Caki2 (cell line): ENCODE data around the gene SLC35E1. TPM values are rescaled to one million over a fixed set of nuclear protein-coding genes. Genes with fewer than 3 reads are reported as not detected.

ENCODE experiments used
- DNase-seq: peaks from one replicate; pipeline ENCODE4 v3.0.0-alpha.2; 2015; ENCODE audit warnings: low read depth
- in situ Hi-C: cut with HindIII; loops from 2 replicates; pipeline ENCODE4 v1.10.0; 2016; ENCODE audit warnings: low sequenced_read_pairs, low pct_unique_long_range_greater_than_20kb, mixed read lengths
- total RNA-seq: library from RNA; depleted of rRNA; stranded (reverse); fragments of >200 nt; shearing (Covaris generic); gene quantifications from 2 replicates; pipeline ENCODE4 v1.2.3, GENCODE V29; 2014; ENCODE audit warnings: low replicate concordance

Gene SLC35E1
- total RNA-seq, 1 experiment from 2014 or later = 28.4 TPM

DNA sequence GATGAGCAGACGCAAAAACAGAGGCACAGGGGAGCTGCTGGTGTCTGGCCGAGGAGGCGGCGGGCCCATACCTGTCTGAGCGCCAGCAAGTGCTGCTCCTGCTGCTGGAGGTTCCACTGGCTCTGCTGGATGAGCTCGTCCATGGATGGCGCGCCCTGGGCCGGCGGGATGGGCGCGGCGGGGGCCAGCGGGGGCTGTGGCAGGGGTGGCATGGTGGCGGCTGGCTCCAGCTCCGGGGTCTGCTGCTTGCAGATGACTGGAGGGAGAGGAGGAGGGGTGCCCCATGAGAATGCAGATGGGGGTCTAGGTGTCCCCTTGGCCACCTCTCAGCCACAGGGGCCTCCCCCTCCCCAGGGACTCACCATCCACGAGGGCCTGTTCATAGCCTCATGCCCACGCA is 36.8 kb downstream of the SLC35E1 start:
- DNase-seq = no peak
- in situ Hi-C loops = no loop called here

DNA sequence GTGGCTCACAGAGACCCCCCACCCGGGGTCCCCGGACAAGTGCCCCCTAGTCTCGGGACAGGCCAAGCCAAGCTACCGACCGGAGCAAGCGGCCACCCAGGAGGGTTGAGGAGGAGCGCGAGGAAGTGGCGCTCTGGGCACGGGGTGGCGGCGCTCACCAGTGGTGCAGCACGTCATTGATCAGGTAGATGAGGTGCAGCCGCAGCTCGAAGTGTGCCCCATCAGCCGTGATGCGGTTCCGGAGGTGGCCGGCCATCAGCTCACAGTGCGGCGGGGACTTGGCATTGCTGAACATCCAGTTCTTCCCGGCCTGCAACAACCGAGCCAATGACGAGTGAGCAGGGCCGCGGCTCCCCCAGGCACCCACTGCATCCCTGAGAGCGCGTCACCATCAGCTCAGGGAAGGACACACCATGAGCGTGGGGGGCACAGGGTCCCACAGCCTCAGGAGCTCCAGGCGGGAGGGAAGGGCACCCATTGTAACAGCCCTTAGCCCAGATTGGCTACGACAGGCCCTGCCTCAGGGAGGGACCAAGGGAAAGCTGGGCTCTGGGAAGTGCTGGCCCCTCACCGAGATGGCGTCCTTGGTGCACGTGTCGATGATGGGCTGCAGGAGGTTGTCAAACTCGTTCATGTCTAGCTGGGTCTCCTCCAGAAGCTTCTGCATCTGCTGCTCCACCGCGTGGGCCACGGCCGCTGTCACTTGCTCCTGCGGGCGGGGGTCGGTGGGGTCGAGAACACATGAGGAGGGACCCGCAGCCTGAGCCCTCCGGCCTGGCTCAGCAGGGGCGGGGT is 39.6 kb downstream of the SLC35E1 start:
- no peak for DNase-seq
- in situ Hi-C loops = no loop called here

DNA sequence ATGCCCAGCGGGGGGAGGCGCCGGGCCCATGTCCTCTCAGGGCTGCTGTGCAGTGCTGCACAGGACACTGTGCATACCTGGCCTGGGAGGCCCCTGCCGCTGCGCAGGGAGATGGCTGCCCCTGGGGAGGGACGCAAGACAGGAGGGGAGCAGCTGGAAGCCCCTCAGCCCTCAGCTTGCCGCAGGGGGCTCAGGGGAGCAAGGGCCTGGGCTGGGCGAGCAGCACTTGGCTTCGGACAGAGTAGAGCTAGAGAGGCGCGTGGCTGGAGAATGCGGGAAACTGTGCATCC is 40.9 kb downstream of the SLC35E1 start:
- no peak for DNase-seq
- in situ Hi-C loops = no loop called here

DNA sequence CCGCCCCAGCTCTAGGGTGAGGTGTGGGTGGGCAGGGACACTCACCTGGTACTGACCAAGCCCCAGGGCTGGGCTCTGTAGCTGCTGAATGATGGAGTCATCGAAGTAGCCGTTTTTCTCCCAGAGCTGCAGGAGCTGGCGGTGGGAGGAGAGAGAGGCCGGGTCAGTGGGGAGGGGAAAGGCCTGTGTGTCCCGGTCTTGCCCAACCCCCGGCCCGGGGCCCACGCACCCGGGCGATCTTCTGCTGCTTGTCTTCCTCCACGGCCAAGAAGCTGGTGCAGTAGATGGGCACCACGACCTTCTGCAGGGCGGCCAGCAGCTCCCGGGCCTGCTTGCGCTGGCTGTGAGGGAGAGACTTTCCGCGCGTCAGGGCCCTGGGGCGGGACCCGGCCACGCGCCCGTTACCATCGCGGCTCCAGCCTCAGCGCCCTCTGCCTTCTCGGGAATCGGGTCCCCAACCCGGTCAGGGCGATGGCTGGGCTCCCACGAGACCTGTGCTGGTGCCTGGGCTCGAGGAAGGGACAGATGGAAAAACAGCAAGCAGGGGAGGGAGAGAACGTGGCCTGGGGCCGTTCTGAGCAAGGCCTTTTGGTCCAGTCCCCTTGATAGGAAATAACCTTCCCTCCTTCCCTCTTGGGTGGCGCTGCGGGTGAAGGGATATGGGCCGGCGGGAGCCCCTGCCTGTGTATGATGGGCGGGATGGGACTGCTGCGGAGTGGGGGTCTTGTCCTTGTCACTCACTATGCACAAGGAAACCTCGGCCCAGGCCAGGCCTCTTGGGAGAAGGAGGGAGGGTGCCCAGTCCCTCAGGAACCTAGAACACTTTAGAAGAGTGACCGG is 41.5 kb downstream of the SLC35E1 start:
- no peak for DNase-seq
- in situ Hi-C loops = no loop called here

DNA sequence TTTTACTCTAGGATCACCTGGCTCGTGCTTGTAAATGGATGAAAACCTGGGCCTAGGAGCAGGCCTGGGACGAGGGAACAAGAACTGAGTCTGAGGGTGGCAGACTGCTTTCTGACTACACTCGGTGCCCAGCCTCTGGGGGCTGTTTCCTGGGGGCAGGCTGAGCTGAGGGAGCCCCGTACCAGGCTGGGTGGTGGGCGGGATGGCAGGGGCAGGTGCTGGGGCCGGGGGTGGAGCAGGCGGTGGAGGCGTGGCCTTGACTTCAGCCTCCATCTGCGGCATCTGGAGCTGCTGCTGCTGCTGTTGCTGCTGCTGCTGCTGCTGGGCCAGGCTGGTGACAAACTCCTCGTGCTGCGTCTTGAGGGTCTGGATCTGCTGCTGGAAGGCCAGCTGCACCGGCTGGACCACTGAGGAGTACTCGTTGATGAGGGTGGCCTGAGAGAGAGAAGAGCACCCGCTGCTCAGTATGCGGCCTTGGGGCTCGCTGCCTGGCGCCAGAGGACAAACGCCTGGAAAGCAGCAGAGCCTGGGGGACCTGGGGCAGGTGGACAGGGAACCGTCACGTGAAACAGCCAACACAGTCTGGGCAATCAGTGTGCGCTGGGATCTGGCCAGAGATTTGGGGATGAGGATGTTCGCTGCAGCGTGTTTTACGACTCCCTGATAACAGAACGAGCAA is 42.6 kb downstream of the SLC35E1 start:
- no peak for DNase-seq
- in situ Hi-C loops = no loop called here

DNA sequence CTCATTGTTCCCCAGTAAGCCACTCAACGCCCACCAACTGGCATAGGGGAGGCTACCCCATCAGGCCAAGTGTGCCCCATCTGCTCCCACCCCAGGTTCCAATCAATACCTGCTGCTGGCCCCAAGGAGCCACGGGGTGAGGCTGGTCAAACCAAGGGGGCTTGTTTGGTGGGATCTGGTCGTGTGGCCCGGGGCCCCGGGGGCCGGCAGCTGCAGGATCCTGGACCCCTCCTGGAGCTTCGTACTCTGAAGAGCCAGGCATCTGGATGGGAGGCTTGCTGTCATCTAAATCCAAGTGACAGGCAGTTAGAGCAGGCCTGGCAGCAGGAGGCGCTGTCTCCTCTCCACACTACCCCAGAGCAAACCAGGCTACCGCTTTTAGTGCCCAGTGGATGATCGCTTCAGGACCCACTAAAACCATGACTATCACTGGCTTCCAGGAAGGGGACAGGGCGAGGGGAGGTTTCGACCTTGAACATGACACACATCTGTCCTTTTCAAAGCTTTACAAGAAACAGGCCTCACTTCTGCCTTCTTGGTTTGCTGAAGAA is 44.2 kb downstream of the SLC35E1 start:
- no peak for DNase-seq
- in situ Hi-C loops = no loop called here

DNA sequence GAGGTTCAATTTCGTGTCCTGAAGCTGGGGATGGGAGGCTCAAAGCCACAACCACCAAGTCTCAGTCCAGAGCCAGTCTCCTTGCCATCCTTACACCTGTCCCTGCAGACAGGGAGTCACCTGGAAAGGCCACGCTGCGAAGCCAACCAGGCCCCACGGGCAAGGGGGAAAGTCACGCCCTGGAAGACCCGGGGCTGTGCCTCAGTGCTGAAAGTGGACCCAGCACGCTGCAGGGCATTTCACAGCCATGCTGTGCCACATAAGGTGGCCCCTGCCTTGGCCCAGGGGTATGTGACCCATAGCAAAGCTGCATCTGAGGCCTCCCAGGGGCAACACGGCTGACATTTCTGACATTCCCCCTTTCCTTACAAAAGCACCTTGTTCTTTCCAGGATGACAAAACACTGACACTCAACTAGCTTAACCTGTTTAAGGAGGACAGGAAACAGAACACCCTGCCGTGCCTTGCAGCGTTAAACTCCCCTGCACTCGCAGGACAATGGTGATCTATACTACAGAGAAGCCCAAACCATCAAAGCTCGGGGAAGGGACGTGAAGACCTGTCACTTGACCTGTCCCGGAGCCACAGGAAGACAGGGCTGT is 44.8 kb downstream of the SLC35E1 start:
- DNase-seq = no peak
- in situ Hi-C loops = no loop called here

DNA sequence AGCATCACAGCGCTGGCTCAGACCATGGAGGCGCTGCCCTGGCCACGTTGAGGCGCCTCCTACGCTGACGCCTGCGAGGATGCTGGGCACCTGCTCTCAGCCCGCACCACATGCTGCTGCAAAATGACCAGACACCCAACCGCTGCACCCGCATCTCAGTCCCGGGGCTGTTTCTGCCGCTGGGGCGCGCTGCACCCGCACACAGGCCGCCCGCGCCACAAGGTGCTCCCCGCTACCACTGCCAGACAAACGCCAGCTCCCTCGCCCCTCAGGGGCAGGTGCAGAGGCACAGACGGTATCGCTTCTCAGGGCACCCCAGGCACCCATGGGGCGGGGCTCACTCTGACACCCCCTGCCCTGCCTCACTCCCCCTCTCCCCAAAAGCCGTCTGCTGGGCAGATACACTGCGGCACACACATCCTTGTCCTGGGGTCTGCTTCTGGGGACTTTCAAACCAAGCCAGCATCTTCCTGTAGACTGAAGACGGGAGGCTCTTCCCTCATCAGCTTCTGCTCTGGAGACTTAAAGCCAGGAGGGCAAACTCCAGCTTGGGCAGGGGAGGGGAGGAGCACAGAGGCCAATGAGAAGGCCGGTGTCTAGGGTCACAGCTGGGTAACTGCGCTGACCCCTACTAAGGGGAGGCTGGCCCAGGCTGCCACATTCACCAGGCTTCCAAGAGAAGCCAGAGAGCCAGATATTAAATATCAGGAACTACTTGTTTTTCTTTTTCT is 46.3 kb downstream of the SLC35E1 start:
- no peak for DNase-seq
- in situ Hi-C loops = no loop called here

DNA sequence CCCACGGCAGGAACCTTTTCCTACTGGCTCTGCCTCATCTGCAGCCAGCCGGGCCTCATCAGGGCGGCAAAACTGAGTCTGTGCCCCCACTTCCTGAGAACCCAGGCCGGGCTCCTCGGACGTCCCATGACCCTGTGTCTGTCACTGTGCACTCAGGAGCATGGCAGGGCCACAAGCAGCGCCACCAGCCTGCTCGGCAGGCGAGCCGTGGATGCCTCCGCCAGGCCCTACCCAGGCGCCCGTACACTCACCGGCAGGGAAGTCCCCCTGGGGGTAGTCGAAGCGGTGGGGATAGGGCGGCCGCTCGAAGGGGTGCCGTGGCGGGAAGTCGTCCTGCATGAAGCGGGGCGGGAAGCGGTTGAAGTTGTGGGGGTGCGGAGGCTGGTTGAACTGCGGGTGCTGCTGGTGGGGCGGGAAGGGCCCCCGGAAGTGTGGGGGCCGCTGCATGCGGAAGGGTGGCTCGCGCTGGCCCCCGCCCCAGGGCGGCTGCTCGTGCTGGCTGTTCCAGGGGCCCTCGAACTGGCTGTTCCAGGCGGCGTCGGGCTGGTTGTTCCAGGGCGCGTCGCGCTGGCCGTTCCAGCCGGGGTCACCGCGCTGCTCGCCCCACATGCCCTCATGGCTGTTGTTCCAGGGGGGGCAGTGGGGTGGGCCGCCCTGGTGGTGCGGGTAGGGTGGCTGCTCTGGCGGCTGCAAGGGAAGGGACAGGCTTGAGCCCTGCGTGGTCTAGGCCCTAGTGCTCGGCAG is 47.1 kb downstream of the SLC35E1 start:
- in situ Hi-C loops = no loop called here
- no peak for DNase-seq

DNA sequence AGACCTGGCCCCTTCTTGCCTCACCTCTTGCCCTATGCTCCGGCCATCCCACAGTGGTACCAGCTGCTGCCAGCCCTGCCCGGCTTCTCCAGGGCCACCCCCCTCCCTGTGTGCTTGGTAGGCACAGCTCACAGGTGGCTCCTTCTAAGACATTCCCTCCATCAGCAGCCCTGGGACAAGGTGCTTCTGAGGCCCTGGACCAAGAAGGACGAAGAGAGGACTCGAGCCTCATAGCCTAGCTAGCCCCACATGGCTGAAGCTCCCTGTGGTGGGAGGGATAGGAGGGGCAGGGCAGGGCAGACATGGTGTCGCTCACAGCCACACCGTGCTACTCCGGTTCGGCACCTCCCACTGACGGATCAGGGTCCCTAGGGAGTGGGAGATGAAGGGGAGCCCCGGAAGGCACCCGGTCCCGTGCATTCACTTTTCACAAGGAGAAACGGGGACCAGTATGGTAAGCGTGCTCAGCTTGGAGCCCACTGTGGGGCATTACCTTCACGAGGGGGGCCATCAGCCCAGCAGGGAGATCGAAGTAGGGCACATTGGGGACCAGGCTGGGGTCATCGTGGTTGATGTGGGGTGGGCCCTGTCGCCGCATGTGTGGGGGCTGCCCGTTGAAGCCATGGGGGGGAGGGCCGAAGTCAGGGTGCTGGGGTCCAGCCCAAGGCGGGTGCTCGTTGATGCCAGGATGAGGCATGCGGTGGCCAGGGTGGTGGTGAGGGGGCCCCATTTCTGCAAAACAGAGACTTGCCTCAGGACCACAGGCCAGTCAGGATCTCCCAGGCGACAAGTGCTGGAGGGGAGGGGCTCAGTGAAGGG is 49.4 kb downstream of the SLC35E1 start:
- in situ Hi-C loops = no loop called here

DNA sequence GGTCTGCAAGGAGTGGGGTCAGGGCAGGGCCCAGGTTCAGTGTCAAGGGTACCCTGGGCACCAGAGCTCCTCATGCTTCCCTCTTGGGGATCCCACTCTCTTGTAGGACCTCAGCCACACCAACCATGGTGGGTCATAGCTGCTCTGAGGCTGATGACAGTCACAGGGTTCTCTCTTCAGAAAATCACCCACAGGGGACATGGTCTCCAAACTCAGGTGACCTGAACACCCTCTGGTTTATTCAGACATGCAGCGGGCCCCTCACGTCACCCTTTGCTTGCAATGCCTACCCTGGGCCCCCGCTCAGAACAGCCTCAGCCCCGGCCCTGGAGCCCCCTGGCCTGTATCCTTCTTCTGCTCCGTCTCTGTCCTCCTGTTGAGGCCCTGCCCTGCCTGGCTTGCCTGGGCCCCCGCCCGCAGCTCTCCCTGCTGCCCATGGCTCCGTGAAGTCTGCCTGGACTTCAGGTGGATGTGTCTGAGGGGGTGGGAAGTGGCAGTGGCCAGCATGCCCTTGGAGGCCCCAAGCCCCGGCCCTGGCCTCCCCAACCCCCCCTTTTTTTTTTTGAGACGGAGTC is 50.4 kb downstream of the SLC35E1 start:
- in situ Hi-C loops = no loop called here
- no peak for DNase-seq

More for the DNA sequence above, 49.4 kb downstream of the SLC35E1 start:
- no peak for DNase-seq

DNA sequence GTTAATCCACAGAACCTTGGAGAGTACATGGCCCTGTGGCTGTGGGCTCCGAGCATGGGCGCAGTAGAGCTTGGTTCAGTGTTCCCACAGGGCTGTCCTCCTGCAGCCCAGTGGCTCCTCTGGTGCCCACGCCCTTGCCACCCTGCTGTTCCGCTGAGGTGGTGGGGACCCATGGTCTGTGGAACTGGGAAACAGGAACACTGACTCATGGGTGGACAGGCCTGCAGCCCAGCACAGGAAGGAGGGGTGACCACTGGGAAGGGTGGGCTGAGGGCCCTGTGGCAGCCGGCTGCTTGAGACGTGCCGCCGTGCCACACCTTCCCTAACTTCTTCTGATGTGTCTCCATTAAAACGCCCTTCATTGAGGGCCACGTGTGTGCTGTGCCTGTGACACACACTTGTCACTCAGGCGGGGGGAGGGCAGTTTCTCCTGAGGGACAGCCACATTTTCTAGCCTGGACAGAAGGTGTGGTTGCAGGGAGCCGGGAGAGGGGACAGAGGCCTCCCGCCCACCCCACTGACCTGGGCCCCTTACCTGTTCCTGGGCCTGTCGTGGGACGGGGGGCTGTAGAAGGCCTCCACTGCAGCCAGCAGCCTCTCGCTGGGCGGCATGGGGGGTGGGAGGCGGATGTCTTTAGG is 51.1 kb downstream of the SLC35E1 start:
- in situ Hi-C loops = no loop called here
- no peak for DNase-seq

DNA sequence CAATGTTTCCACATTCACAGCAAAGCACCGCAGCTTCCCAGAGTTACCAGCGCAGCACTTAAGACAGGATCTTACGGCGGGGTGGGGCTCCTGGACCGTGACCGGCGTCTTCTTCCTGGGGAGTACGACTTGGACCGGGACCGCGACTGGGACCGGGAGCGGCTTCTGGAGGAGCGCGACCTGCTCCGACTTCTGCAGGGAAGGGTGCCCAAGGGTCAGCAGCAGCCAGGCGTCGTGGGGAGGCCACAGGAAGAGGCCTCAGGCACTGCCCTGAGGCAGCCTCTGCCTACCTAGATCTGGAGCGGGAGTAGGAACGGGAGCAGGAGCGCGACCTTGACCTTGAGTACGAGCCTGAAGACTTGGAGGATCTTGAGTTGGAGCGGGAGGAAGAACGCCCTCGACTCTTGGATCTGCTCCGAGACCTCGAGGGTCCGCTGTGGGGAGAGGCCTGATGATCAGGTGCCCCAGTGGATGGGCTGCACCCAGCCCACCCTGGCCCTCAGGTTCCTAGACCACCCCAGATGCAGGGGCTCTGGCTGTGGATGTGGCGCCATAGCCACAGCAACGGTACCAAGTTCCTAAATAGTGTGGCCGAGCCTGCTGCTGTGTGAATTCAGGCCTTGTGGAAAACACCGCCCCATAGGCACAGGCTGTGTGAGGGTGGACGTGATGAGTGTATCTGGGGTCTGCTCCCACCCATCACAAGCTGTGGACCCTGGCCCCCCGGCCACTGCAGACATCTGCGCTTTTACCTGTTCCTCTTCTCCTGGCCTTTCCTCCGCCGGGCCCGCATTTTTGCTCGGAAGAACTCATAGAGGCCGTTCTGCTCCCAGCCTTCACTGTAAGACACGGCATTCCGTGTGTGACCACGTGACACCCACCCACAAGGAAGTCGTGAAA is 51.9 kb downstream of the SLC35E1 start:
- in situ Hi-C loops = no loop called here
- no peak for DNase-seq

DNA sequence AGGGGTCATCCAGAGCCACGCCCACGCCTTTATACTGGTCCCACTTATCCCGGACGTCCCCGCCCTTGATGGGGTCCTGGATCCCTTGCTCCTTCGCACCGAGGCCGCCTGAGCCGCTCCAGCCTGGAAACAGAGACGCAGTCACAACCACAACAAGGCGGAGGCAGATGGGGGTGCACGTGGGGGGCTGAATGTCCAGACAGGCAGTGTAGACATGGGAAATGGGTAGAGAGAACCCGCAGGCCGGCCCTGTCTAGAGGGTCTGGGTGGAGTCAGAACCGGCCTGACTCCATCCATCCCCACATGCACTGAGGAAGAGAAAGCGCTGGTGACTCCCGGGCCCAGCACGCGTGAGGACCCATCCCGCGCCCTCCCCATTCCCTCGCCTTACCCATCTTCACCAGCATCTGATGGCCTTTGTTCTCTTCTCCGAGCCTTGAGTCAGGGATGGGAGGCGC is 53.0 kb downstream of the SLC35E1 start:
- in situ Hi-C loops = no loop called here
- DNase-seq = no peak
